Hepatocyte (in vitro differentiated cells): ENCODE data around the gene POU2F1. TPM values are rescaled to one million over a fixed set of nuclear protein-coding genes. Genes with fewer than 3 reads are reported as not detected.

ENCODE experiments used
- DNase-seq: peaks from one replicate; pipeline ENCODE4 v3.0.0-alpha.2; 2016; ENCODE audit warnings: low spot score
- H2AFZ ChIP-seq: fragments of 200-600 bp; sonication (generic); 2 replicates; pipeline ENCODE4 v1.6.0; 2016; ENCODE audit warnings: antibody characterized with exemption, mild to moderate bottlenecking
- H3K27ac ChIP-seq: fragments of 200-600 bp; sonication (generic); 2 replicates; pipeline ENCODE4 v1.5.1; 2016; ENCODE audit warnings: mild to moderate bottlenecking
- H3K27me3 ChIP-seq: fragments of 200-600 bp; sonication (generic); 2 replicates; pipeline ENCODE4 v1.6.1; 2016
- H3K36me3 ChIP-seq: fragments of 200-600 bp; sonication (generic); replicated peaks from 2 replicates; pipeline ENCODE4 v1.5.1; 2016; ENCODE audit warnings: low read depth; ENCODE audit not compliant: insufficient read depth
- H3K4me1 ChIP-seq: fragments of 200-600 bp; sonication (generic); 2 replicates; pipeline ENCODE4 v1.5.1; 2016; ENCODE audit warnings: mild to moderate bottlenecking, moderate library complexity; ENCODE audit not compliant: insufficient read depth
- H3K4me2 ChIP-seq: fragments of 200-600 bp; sonication (generic); 2 replicates; pipeline ENCODE4 v1.6.0; 2016
- H3K4me3 ChIP-seq: fragments of 200-600 bp; sonication (generic); 2 replicates; pipeline ENCODE4 v1.5.1; 2016; ENCODE audit warnings: mild to moderate bottlenecking
- H3K79me2 ChIP-seq: fragments of 200-600 bp; sonication (generic); 2 replicates; pipeline ENCODE4 v1.6.0; 2017; ENCODE audit warnings: mild to moderate bottlenecking
- H3K9me2 ChIP-seq: fragments of 200-600 bp; sonication (generic); replicated peaks from 2 replicates; pipeline ENCODE4 v1.6.0; 2017; ENCODE audit warnings: mild to moderate bottlenecking; ENCODE audit not compliant: insufficient read depth
- H3K9me3 ChIP-seq: fragments of 200-600 bp; sonication (generic); 2 replicates; pipeline ENCODE4 v1.5.1; 2016; ENCODE audit warnings: low read depth, mild to moderate bottlenecking
- H4K20me1 ChIP-seq: fragments of 200-600 bp; sonication (generic); 2 replicates; pipeline ENCODE4 v1.6.0; 2016; ENCODE audit warnings: mild to moderate bottlenecking; ENCODE audit not compliant: insufficient read depth, poor library complexity, severe bottlenecking
- CTCF ChIP-seq: fragments of 200-600 bp; sonication (generic); IDR thresholded peaks from 2 replicates; pipeline ENCODE4 v1.5.1; 2016; ENCODE audit warnings: antibody characterized with exemption, mild to moderate bottlenecking; ENCODE audit not compliant: poor library complexity
- EZH2 ChIP-seq: fragments of 200-600 bp; sonication (generic); IDR thresholded peaks from 2 replicates; pipeline ENCODE4 v1.6.1; 2016; ENCODE audit warnings: antibody characterized with exemption, mild to moderate bottlenecking, borderline replicate concordance
- EZH2phosphoT487 ChIP-seq: fragments of 200-600 bp; sonication (generic); IDR thresholded peaks from one replicate; pipeline ENCODE4 v1.6.1; 2018; ENCODE audit warnings: antibody characterized with exemption, mild to moderate bottlenecking, low read depth, moderate library complexity; ENCODE audit not compliant: unreplicated experiment, severe bottlenecking
- WGBS: methylation state at CpG from one replicate; pipeline ENCODE4 v1.1.6; 2016; ENCODE audit warnings: low lambda C conversion rate; ENCODE audit errors: missing lambda C conversion rate; 5-methylcytosine and 5-hydroxymethylcytosine counted together
- polyA plus RNA-seq: library from polyadenylated mRNA; unstranded; fragments of >200 nt; fragmentation: Nextera tagmentation; extraction: Ambion mirVana; gene quantifications from 2 replicates; pipeline ENCODE4 v1.2.1, GENCODE V29; 2016
- total RNA-seq: library from RNA; depleted of rRNA; stranded (reverse); fragments of >200 nt; gene quantifications from 2 replicates; pipeline ENCODE4 v1.2.3, GENCODE V29; 2014

POU2F1 gene
- total and polyA plus RNA-seq, 2 experiments from 2014 or later: 11.9 to 14.5 TPM

- no peak overlapping the region for H3K4me3 ChIP-seq
- H2AFZ ChIP-seq: no peak overlapping the region
- no peak for DNase-seq
- H3K4me1 ChIP-seq: no peaks in the 10 kb centered on the region
- no peaks in the 10 kb centered on the region for H3K79me2 ChIP-seq
- no peaks in the 10 kb centered on the region for H4K20me1 ChIP-seq
- H3K27ac ChIP-seq: no peak overlapping the region
- no peaks in the 10 kb centered on the region for H3K27me3 ChIP-seq
- no peaks in the 10 kb centered on the region for H3K9me3 ChIP-seq
- no peak overlapping the region for H3K4me2 ChIP-seq
- H3K9me2 ChIP-seq: no peaks in the 10 kb centered on the region
- 96% methylated on average over 1 of the region's 2 CpGs for WGBS
- TF ChIP-seq EZH2phosphoT487: no peak
- TF ChIP-seq EZH2: no peak
- TF ChIP-seq CTCF: no peak
- no peaks in the 10 kb centered on the region for H3K36me3 ChIP-seq
These were observed 244.3 kb downstream of the POU2F1 start for GRCh38 chr1:167465018-167465417.

GRCh38 chr1:167465743-167466142, 245.1 kb downstream of the POU2F1 start:
- TF ChIP-seq EZH2: no peak
- no peak for TF ChIP-seq EZH2phosphoT487
- TF ChIP-seq CTCF: no peak
- H3K9me3 ChIP-seq: no peaks in the 10 kb centered on the region
- H3K36me3 ChIP-seq: no peaks in the 10 kb centered on the region
- no peaks in the 10 kb centered on the region for H4K20me1 ChIP-seq
- H3K4me3 ChIP-seq: no peak overlapping the region
- no peaks in the 10 kb centered on the region for H3K9me2 ChIP-seq
- no peak overlapping the region for H3K4me2 ChIP-seq
- no peaks in the 10 kb centered on the region for H3K27me3 ChIP-seq
- WGBS: 25% methylated on average over 1 of the region's 1 CpG
- H2AFZ ChIP-seq: no peak overlapping the region
- peak overlapping the region; percentile 38 for H3K27ac ChIP-seq
- DNase-seq: peak; percentile 41
- no peaks in the 10 kb centered on the region for H3K79me2 ChIP-seq
- H3K4me1 ChIP-seq: no peaks in the 10 kb centered on the region

- Histone ChIP-seq H2AFZ (no peak overlapping the region), H3K27me3 (no peaks in the 10 kb centered on the region), H3K36me3 (no peaks in the 10 kb centered on the region), H3K4me2 (peak overlapping the region; percentile 42), H3K4me3 (no peak overlapping the region), H3K9me3 (no peaks in the 10 kb centered on the region), H3K9me2 (no peaks in the 10 kb centered on the region), H3K79me2 (no peaks in the 10 kb centered on the region), H3K4me1 (no peaks in the 10 kb centered on the region), H4K20me1 (no peaks in the 10 kb centered on the region), H3K27ac (peak overlapping the region; percentile 32)
- TF ChIP-seq CTCF: no peak
- no peak for TF ChIP-seq EZH2phosphoT487
- TF ChIP-seq EZH2: no peak
- 55% methylated on average over 15 of the region's 15 CpGs for WGBS
- DNase-seq: peak; percentile 58
These were observed 246.5 kb downstream of the POU2F1 start for GRCh38 chr1:167467126-167467710.
